ENCODE results near the gene SLC10A3.

SLC10A3 gene

GRCh38 chrX:154463611-154464220, 26.7 kb downstream of the SLC10A3 start:
- DNase-seq, result no peak

- DNase-seq, result no peak
Observed at GRCh38 chrX:154462396-154462795, 28.0 kb downstream of the SLC10A3 start.

GRCh38 chrX:154460326-154460725, 30.1 kb downstream of the SLC10A3 start:
- DNase-seq, result no peak

GRCh38 chrX:154459832-154460231, 30.6 kb downstream of the SLC10A3 start:
- DNase-seq, result no peak

DNA sequence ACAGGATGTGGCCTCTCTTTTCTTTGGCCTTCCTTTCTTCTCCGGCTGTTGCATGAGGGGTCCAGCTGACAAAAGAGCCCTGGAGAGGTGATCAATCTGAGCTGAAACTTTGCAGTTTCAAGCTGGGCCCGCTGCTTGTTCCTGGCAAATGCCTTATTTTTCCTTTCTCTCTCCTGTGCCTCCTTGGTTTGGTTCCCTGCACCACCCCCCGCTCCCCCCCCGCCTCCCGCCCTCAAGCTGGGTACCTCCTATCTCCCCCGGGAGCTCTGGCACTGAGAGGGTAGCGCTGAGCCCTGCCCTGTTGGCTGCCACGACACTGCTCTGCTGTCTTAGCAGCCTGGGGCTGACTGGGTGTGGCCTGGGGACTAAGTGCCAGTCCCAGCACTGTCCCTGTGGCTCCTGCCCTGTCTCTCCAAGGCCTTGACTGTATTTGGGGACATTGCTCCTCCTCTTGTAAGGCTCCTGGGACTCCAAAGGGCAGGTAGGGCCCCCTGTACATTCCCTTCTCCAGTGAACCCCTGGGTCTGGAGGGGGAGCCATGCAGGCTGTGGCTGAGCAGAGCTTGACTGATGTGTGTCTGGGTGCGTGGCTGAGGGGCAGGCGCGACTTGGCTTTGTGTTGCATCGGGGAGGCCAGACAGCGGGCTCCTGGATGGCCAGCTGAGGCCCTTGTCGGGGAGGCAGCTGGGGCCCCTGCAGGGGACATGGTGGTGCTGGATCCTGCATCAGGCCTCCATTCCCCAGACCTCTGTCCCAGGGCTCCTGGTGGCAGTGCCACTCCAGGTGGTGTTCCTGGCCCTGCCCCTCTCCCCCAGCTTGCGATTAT, 31.3 kb downstream of the SLC10A3 start:
- peak in 1 of 5 experiments; percentile 55 for DNase-seq

GRCh38 chrX:154458116-154458953, 32.1 kb downstream of the SLC10A3 start, which contains the start of gene PLXNA3:
Gene PLXNA3 (plus strand): TSS chrX:154458281. CDS start chrX:154460184, 1,903 bp downstream.
- DNase-seq, result peak; percentile 39 to 77 (median 63)

DNA sequence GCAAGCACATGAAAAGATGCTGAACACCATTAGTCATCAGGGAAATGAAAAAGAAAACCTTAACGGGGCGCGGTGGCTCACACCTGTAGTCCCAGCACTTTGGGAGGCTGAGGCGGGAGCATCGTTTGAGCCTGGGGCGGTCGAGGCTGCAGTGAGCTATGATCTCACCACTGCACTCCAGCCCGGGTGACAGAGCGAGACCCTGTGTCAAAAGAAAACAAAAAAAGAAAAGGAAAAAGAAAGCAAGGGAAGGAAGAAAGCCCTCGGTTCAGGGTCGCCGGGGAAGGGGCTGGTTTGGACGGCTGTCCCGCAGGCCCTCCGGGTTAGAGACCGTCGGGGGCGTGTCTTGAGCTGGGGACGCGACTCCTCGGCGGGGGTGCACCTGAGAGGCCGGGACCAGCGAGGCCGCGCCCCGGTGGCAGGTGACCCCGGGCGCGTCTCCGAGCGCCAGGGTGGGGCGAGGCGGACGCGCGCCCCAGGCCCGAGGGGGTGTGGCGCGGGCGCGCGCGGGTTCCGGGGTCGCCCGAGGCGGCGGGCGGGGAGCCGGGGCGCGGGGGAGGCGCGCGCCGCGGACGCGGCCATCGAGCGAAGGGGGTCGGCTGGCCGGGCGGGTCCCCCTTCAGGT, 32.8 kb downstream of the SLC10A3 start:
- peak; percentile 25 to 83 (median 57) for DNase-seq

- DNase-seq, result no peak
Observed at GRCh38 chrX:154452823-154453222, 37.6 kb downstream of the SLC10A3 start.

GRCh38 chrX:154450312-154450711, 40.1 kb downstream of the SLC10A3 start:
- DNase-seq, result no peak

DNA sequence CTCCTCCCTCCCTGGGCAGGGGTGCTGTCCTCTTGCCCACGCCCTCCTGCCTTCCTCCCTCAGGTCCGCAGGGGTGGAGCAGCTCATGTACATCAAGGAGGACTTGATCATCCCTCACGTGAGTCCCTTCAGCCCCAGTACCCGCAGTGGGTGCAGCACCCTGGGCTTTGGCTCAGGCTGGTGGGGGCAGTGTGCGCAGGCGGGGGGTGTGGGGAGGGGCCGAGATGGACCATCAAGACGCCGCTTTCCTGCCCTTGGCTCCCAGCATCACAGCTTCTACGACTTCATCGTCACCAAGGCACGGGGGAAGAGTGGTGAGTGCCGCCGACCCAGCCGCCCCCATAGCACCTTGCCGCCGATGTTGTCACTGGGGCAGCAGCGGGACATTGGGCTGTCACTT, 40.8 kb downstream of the SLC10A3 start:
- no peak for DNase-seq

- no peak for DNase-seq
Observed at GRCh38 chrX:154448484-154448883, 41.9 kb downstream of the SLC10A3 start.

DNA sequence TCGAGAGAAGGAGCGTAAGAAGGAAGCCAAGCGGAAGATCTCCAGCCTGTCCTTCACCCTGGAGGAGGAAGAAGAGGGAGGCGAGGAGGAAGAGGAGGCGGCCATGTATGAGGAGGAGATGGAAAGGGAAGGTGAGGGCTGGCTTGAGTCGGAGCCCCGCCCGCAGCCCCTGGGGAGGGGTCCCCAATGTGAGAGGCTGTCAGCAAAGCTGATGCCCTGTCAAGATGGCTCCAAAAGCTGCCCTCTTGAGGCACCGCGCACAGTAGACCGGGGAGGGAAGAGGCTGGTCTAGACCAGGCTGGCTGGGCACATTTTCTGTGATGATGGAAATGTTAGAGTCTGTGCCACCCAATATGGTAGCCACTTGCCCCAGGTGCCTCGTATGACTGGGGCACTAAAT, 44.0 kb downstream of the SLC10A3 start:
- no peak for DNase-seq

- DNase-seq, result no peak
Observed at GRCh38 chrX:154445776-154446175, 44.7 kb downstream of the SLC10A3 start.

GRCh38 chrX:154444755-154445246, 45.6 kb downstream of the SLC10A3 start:
- DNase-seq, result no peak

DNA sequence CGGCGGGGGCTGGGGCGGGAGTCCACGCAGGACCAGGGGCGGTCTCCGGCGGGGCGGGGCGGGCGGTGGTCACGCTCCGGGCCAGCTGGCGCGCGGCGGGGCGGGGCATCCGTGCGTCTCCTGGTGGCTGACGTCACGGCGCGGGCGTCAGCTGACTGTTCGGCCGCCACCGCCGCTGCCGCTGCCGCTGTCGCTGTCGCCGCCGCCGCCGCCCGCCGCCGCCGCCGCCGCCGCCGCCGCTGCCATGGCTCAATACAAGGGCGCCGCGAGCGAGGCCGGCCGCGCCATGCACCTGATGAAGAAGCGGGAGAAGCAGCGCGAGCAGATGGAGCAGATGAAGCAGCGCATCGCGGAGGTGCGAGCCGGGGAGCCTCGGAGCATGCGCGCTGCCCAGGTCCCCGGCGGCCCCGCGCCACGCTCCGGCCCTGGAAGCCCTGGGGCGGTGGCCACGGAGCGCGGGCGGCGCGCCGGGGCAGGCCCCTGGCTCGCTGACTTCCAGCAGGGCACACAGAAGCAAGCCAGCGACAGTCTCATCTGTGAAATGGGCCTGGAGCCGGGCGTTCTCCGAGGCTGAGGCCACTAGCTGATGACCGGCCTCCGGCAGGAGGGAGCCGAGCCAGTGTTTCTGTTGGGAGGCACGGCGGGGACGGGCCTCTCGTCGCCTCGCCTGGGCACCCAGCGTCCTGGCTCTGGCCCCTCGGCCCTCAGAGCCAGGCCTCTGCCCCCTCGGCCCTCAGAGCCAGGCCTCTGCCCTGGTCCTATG, 46.3 kb downstream of the SLC10A3 start, which contains the start of gene FAM50A:
Gene FAM50A, plus strand, starts transcription at position 150 of the 763 bp plus-strand sequence. Its CDS starts 95 bp downstream, at position 245.
- DNase-seq, result peak; percentile 51 to 81 (median 64)

GRCh38 chrX:154443479-154443910, 46.9 kb downstream of the SLC10A3 start:
- DNase-seq, result no peak

DNA sequence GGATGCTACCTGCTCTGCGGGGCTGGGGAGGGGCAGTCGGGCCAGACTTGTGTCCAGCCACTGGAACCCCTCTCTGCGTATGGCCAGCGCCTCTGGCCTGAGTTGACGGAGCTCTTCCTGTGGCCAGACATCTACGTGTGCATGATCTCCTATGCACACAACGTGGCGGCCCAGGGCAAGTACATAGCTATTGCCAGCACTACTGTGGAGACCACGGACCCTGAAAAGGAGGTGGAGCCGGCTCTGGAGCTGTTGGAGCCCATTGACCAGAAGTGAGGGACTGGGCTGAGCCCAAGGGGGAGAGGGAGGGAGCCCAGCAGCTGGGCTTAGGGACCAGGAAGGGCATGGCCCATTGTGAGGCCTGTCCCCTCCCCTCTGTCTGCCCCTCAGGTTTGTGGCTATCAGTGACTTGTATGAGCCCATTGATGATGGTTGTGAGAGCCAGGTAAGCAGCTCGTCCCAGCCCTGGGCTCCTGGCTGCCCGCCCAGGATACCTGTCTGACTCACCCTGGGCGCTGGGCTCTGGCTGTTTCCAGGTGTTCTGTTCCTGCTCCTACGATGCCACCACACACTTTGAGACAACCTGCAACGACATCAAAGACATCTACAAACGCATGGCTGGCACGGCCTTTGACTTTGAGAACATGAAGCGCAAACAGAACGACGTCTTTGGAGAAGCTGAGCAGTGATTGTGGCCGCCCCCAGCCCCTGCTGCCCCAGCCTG, 48.3 kb downstream of the SLC10A3 start:
- DNase-seq, result no peak

DNA sequence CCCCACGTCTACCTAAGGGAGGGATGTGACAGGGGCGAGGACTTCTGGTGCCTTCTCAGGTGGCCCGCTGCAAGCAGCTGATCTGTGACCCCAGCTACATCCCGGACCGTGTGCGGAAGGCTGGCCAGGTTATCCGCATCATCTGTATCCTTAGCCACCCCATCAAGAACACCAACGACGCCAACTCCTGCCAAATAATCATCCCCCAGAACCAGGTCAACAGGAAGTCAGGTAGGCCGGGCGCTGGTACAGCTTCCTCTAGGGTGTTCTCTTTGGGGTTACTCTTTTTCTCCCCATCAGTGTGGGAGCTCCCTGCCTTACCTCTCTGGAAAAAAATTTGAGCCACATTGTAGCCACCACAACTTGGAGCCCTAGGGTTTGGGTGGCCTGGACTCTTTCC, 48.9 kb downstream of the SLC10A3 start:
- DNase-seq, result peak in 1 of 5 experiments; percentile 52

- no peak for DNase-seq
Observed at GRCh38 chrX:154440623-154441357, 49.6 kb downstream of the SLC10A3 start.

GRCh38 chrX:154439841-154440240, 50.6 kb downstream of the SLC10A3 start:
- no peak for DNase-seq
